Thoracic aorta (tissue), 2 donors: Measurements from ENCODE around the gene CMIP. TPM values are rescaled to one million over a fixed set of nuclear protein-coding genes. Genes with fewer than 3 reads are reported as not detected.

ENCODE experiments used
- ATAC-seq: fragments of 150-250 bp; one replicate; pipeline ENCODE4 v1.8.0; 2017; ENCODE audit warnings: low read depth; ENCODE audit not compliant: insufficient number of reproducible peaks, low FRiP score
- DNase-seq: peaks from one replicate; pipeline ENCODE4 v3.0.0-alpha.2; 2020; ENCODE audit warnings: low spot score
- H3K27ac ChIP-seq, 2 donors: fragments of 200-600 bp; sonication (generic); 1 replicate in 1 of 2; 2 replicates in 1 of 2; pipeline ENCODE4 v1.5.1; 2016; ENCODE audit warnings: mild to moderate bottlenecking in 2 of 2, moderate library complexity in 2 of 2
- H3K27me3 ChIP-seq: fragments of 200-600 bp; sonication (generic); replicated peaks from 2 replicates; pipeline ENCODE4 v1.6.0; 2016; ENCODE audit warnings: mild to moderate bottlenecking; ENCODE audit not compliant: insufficient read depth
- H3K36me3 ChIP-seq: fragments of 200-600 bp; sonication (generic); one replicate; pipeline ENCODE4 v1.5.1; 2016
- H3K4me1 ChIP-seq, 2 donors: fragments of 200-600 bp; sonication (generic); 1 replicate in 1 of 2; 2 replicates in 1 of 2; pipeline versions ENCODE4 v1.5.1 to v1.6.0; 2016; ENCODE audit warnings: low read depth in 2 of 2, mild to moderate bottlenecking in 1 of 2; ENCODE audit not compliant: control insufficient read depth in 1 of 2
- H3K4me3 ChIP-seq: fragments of 200-600 bp; sonication (generic); 2 replicates; pipeline ENCODE4 v1.5.1; 2016; ENCODE audit warnings: mild to moderate bottlenecking
- H3K9me3 ChIP-seq: fragments of 200-600 bp; sonication (generic); 2 replicates; pipeline ENCODE4 v1.5.1; 2016
- total RNA-seq, 2 donors: library from RNA; depleted of rRNA; stranded (reverse); fragments of >200 nt; gene quantifications; one replicate each; pipeline versions ENCODE4 v1.1.0 to v1.2.3, GENCODE V29; 2016
- TF ChIP-seq, protein P1 (sequence below): fragments of 200-600 bp; sonication (generic); IDR thresholded peaks from one replicate; pipeline ENCODE4 v1.5.1; 2019; ENCODE audit warnings: antibody characterized with exemption

The CMIP gene
- total RNA-seq, 2 donors from 2014 or later: 20.8 to 46.8 TPM

GRCh38 chr16:81424771-81425170, 19.8 kb upstream of the CMIP start:
- Histone ChIP-seq H3K27me3 (no peaks in the 10 kb centered on the region), H3K4me1 (no peaks in the 10 kb centered on the region), H3K9me3 (no peaks in the 10 kb centered on the region), H3K36me3 (no peaks in the 10 kb centered on the region), H3K27ac (no peak overlapping the region), H3K4me3 (no peak overlapping the region)
- no peak for ATAC-seq
- TF ChIP-seq, protein P1, sequence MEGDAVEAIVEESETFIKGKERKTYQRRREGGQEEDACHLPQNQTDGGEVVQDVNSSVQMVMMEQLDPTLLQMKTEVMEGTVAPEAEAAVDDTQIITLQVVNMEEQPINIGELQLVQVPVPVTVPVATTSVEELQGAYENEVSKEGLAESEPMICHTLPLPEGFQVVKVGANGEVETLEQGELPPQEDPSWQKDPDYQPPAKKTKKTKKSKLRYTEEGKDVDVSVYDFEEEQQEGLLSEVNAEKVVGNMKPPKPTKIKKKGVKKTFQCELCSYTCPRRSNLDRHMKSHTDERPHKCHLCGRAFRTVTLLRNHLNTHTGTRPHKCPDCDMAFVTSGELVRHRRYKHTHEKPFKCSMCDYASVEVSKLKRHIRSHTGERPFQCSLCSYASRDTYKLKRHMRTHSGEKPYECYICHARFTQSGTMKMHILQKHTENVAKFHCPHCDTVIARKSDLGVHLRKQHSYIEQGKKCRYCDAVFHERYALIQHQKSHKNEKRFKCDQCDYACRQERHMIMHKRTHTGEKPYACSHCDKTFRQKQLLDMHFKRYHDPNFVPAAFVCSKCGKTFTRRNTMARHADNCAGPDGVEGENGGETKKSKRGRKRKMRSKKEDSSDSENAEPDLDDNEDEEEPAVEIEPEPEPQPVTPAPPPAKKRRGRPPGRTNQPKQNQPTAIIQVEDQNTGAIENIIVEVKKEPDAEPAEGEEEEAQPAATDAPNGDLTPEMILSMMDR: no peak
- DNase-seq: no peak

DNA sequence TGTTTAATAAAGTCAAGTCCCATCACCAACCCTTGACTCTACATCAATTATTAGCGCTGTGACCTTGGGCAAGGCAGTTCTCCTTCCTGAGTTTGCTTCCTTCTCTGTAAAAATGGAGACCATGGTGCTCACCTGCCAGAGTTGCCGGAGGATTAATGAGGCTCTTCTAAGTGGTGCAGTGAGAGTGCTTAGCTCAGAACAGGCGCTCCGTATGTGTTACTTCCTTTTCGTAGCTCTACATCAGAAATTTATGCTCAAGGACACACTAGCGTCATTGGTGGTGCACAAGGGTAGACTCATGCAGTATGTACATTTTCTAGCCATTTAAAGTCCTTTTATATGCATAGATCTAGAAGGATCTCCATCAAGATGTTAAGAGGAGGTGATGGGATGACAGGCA, 17.4 kb upstream of the CMIP start:
- TF ChIP-seq, protein P1: no peak
- no peaks in the 10 kb centered on the region for H3K9me3 ChIP-seq

DNA sequence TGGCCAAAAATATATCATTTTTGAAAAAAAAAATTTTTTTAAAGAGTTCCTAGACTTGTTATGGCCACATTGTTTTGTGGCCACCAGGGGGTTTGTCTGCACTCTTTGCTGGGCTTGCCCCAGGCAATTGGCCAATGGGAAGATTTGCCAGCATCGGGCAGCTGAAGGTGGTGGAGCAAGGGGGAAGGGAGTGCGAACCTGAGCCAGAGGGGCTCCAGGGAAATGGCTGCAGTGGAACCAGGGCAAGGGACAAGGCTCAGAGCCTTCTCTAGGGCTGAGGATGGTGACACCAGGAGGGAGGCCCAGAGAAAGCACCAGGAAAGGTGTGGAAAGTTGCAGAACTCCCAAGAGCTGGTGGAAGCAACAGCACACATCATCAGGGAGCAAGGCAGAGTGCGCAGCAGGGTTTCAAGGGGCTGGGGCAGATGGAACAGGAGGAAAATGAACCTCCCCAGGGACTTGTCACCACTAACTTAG, 15.5 kb upstream of the CMIP start:
- no peaks in the 10 kb centered on the region for H3K36me3 ChIP-seq
- no peak overlapping the region for H3K4me3 ChIP-seq
- no peaks in the 10 kb centered on the region for H3K9me3 ChIP-seq
- H3K27me3 ChIP-seq: no peaks in the 10 kb centered on the region
- ATAC-seq: no peak
- no peaks in the 10 kb centered on the region for H3K4me1 ChIP-seq
- DNase-seq: no peak
- TF ChIP-seq, protein P1: peak; percentile 43
- H3K27ac ChIP-seq: no peak overlapping the region

More for the DNA sequence above, 17.4 kb upstream of the CMIP start:
- ATAC-seq (no peak), DNase-seq (no peak)
- no peaks in the 10 kb centered on the region for H3K4me1 ChIP-seq
- H3K36me3 ChIP-seq: no peaks in the 10 kb centered on the region
- H3K4me3 ChIP-seq: no peak overlapping the region
- H3K27ac ChIP-seq: no peak overlapping the region
- H3K27me3 ChIP-seq: no peaks in the 10 kb centered on the region

- no peak for DNase-seq
- Histone ChIP-seq H3K9me3 (no peaks in the 10 kb centered on the region), H3K4me3 (no peak overlapping the region), H3K4me1 (no peaks in the 10 kb centered on the region), H3K36me3 (no peaks in the 10 kb centered on the region), H3K27me3 (no peaks in the 10 kb centered on the region), H3K27ac (no peak overlapping the region)
- no peak for ATAC-seq
- TF ChIP-seq, protein P1: no peak
Observed at GRCh38 chr16:81431554-81432353, 12.9 kb upstream of the CMIP start.

GRCh38 chr16:81432937-81433557, 11.6 kb upstream of the CMIP start:
- DNase-seq (no peak), ATAC-seq (no peak)
- Histone ChIP-seq H3K27ac (no peak overlapping the region), H3K4me3 (no peak overlapping the region), H3K36me3 (no peaks in the 10 kb centered on the region), H3K9me3 (no peaks in the 10 kb centered on the region), H3K4me1 (no peaks in the 10 kb centered on the region), H3K27me3 (no peaks in the 10 kb centered on the region)
- TF ChIP-seq, protein P1: no peak
